22Rv1 (cell line): Measurements from ENCODE around the gene DYNC1LI2.
"Not testable (repeated sequence)": the region's sequence is repeated elsewhere in the genome, so short reads cannot be mapped to it uniquely, and the experiment has no call there.

Experiments used
- H3K27ac ChIP-seq: fragments of 450-650 bp; 2 replicates; pipeline ENCODE4 v1.5.1; 2017
- ZFX ChIP-seq: fragments of 450-650 bp; IDR thresholded peaks from 2 replicates; pipeline ENCODE4 v1.6.1; 2017; ENCODE audit warnings: antibody characterized with exemption, borderline replicate concordance
- TF ChIP-seq, protein P1 (sequence below): fragments of 450-650 bp; IDR thresholded peaks from 2 replicates; pipeline ENCODE4 v1.5.1; 2017; ENCODE audit warnings: mild to moderate bottlenecking

Gene DYNC1LI2

DNA sequence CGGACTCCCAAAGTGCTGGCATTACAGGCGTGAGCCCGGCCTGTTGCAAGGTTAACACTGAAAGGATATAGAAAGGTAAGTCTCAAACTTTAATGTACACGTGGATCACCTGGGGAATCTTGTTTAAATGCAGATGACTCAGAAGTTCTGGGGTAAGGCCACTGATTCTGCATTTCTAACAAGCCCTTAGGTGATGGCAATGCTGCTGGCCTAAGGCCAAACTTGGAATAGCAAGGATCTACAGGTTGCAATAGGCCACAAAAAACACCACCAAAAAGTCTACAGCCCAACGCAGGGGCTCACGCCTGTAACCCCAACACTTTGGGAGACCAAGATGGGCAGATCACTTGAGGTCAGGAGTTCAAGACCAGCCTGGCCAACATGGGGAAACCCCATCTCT lies 59.1 kb downstream of the DYNC1LI2 start:
- no peak for TF ChIP-seq ZFX
- TF ChIP-seq, protein P1, sequence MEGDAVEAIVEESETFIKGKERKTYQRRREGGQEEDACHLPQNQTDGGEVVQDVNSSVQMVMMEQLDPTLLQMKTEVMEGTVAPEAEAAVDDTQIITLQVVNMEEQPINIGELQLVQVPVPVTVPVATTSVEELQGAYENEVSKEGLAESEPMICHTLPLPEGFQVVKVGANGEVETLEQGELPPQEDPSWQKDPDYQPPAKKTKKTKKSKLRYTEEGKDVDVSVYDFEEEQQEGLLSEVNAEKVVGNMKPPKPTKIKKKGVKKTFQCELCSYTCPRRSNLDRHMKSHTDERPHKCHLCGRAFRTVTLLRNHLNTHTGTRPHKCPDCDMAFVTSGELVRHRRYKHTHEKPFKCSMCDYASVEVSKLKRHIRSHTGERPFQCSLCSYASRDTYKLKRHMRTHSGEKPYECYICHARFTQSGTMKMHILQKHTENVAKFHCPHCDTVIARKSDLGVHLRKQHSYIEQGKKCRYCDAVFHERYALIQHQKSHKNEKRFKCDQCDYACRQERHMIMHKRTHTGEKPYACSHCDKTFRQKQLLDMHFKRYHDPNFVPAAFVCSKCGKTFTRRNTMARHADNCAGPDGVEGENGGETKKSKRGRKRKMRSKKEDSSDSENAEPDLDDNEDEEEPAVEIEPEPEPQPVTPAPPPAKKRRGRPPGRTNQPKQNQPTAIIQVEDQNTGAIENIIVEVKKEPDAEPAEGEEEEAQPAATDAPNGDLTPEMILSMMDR, result no peak
- no peak overlapping the region for H3K27ac ChIP-seq

DNA sequence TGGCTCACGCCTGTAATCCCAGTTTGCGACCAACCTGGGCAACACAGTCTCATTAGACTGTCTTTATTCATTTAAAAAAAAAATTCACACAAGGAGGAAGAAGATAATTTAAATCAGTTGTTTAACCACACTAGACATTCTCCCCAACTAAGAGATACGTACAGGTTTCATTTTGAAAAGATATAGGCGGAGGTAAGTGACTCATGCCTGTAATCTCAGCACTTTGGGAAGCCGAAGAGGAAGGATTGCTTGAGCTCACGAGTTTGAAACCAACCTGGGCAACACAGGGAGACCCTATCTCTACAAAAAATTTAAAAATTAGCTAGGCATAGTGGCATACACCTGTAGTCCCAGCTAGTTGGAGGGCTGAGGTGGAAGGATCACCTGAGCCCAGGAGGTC lies 60.2 kb downstream of the DYNC1LI2 start:
- TF ChIP-seq, protein P1, result no peak
- TF ChIP-seq ZFX, result no peak
- no peak overlapping the region for H3K27ac ChIP-seq

DNA sequence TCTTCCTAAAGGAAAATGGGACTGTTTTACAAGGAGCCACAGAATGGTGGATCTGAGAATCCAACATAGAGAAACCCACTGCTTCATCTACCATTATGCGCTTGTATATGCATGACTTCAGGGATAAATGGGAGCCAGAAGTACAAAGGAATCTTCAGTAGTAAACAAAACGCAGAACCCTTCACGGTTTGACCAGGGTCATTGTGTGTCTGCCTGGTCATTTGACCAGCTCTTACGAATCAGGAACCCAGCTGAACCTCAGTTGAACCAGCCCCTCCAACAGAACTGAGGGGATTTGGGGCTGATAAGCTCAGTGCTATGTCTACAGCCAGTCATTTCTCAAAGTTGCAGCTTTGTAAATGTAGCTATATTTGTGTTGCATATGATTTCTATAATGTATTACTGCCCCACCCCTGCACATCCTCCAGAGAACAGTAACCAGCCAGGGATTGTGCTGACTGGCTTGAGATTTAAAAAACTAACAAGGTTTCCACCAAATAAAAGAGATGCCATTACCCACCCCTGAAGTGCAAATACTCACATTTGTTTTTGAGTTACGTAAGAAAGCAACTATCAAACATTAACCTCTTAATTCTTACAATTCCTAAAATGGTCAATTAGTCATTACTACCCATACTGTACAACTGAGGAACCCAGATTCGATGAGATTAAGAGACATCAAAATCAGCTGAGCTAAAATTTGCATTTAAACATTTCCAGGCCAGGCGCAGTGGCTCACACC lies 61.1 kb downstream of the DYNC1LI2 start:
- no peak for TF ChIP-seq ZFX
- TF ChIP-seq, protein P1, result no peak
- H3K27ac ChIP-seq, result no peak overlapping the region

DNA sequence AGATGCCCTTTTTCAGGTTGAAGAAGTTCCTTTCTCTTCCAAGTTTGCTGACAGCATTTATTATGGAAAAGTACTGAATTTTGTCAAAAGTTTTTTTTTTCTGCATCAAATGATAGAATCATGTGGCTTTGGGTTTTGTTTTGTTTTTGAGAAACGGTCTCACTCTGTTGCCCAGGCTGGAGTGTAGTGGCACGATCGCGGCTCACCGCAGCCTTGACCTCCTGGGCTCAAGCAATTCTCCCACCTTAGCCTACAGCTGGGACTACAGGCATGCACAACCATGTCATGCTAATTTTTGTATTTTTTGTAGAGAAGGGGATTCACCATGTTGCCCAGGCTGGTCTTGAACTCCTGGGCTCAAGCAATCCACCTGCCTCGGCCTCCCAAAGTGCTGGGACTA lies 62.1 kb downstream of the DYNC1LI2 start:
- TF ChIP-seq, protein P1, result no peak
- no peak for TF ChIP-seq ZFX
- no peak overlapping the region for H3K27ac ChIP-seq

DNA sequence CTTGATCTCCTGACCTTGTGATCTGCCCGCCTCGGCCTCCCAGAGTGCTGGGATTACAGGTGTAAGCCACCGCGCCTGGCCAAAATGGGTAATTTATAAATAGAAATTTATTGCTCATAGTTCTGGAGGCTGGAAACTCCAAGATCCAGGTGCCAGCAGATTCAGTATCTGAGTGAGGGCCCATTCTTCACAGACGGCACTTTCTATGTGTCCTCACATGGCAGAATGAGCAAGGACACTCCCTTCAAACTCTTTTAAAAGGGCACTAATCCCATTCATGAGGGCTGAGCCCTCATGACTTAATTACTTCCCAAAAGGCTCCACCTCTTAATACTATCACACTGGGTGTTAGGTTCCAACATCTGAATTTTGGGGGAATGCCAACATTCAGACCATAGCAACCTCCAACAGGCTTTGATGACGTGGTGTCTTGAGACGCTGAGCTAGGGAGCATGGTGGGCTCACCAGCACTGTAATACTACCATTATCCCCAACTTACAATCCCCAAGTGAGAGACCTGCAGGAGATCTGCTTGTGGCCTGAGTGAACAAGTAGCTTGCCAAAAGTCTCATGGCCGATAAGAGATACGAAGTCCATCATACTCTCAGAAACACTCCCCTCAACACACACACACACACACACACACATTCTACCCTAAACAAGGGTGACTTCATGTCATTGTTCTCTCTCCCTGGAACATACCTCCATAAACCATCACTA lies 63.3 kb downstream of the DYNC1LI2 start:
- H3K27ac ChIP-seq, result no peak overlapping the region
- no peak for TF ChIP-seq ZFX
- TF ChIP-seq, protein P1, result no peak

DNA sequence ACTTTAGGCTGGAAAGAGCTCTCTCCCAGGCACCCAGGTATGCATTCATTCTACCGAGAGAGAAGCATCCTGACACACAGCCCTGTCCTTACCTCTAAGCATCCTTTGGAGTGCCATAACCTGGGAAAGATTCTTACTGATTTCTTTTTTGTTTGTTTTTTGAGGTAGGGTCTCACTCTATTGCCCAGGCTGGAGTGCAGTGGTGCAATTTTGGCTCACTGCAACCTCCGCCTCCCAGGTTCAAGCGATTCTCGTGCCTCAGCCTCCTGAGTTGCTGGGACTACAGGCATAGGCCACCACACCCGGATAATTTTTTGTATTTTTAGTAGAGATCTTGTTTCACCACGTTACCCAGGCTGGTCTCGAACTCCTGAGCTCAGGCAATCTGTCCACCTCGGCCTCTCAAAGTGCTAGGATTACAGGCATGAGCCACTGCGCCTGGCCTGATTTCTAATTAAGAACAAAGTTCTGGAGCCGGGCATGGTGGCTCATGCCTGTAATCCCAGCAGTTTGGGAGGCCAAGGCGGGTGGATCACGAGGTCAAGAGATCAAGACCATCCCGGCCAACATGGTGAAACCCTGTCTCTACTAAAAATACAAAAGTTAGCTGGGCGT lies 65.8 kb downstream of the DYNC1LI2 start:
- not testable (repeated sequence) for H3K27ac ChIP-seq

DNA sequence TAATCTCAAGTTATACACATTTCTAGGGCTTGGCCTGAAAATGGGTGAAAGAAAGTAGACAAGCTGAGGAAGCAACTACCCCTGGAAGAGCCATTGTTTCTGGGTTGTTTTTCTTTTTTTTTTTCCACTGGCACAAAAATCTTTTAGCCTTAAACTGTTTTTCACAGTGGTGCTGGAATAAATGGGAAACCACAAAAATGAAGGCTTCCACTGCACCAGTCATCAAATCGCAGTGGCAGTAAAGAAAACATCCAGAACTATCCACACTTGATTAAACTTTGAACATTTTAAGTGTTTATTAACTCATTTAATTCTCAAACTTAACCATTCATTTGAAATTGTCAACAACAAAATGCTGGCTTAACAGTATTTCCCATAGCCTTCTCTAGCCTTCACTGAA lies 69.1 kb downstream of the DYNC1LI2 start:
- no peak overlapping the region for H3K27ac ChIP-seq
- TF ChIP-seq ZFX, result no peak
- TF ChIP-seq, protein P1, result no peak
